ENCODE results near the gene FIGN.
A peak's percentile ranks its signal among the peaks of the same experiment; 100 is the strongest.

FIGN gene

GRCh38 chr2:163736433-163737189, 803 bp upstream of the FIGN start:
- DNase-seq (ENCODE audit: low spot score) = no peak

GRCh38 chr2:163734881-163735684, 725 bp downstream of the FIGN start:
- DNase-seq (ENCODE audit: low spot score) = peak; percentile 39

GRCh38 chr2:163734401-163734800, 1.4 kb downstream of the FIGN start:
- no peak for DNase-seq (ENCODE audit: low spot score)

GRCh38 chr2:163733956-163734355, 1.9 kb downstream of the FIGN start:
- DNase-seq (ENCODE audit: low spot score) = no peak

GRCh38 chr2:163733301-163733938, 2.4 kb downstream of the FIGN start:
- no peak for DNase-seq (ENCODE audit: low spot score)

- DNase-seq (ENCODE audit: low spot score) = no peak
Observed at GRCh38 chr2:163732727-163733126, 3.1 kb downstream of the FIGN start.

GRCh38 chr2:163731735-163732134, 4.1 kb downstream of the FIGN start:
- no peak for DNase-seq (ENCODE audit: low spot score)

GRCh38 chr2:163730556-163730955, 5.3 kb downstream of the FIGN start:
- no peak for DNase-seq (ENCODE audit: low spot score)

GRCh38 chr2:163729636-163730273, 6.1 kb downstream of the FIGN start:
- DNase-seq (ENCODE audit: low spot score) = no peak

GRCh38 chr2:163723881-163724280, 11.9 kb downstream of the FIGN start:
- no peak for DNase-seq (ENCODE audit: low spot score)

GRCh38 chr2:163723348-163723747, 12.5 kb downstream of the FIGN start:
- no peak for DNase-seq (ENCODE audit: low spot score)

- DNase-seq (ENCODE audit: low spot score) = no peak
Observed at GRCh38 chr2:163719331-163719730, 16.5 kb downstream of the FIGN start.

GRCh38 chr2:163717993-163718680, 17.7 kb downstream of the FIGN start:
- DNase-seq (ENCODE audit: low spot score) = no peak

GRCh38 chr2:163717515-163717914, 18.3 kb downstream of the FIGN start:
- no peak for DNase-seq (ENCODE audit: low spot score)

GRCh38 chr2:163716101-163716500, 19.7 kb downstream of the FIGN start:
- no peak for DNase-seq (ENCODE audit: low spot score)

GRCh38 chr2:163715668-163716067, 20.1 kb downstream of the FIGN start:
- no peak for DNase-seq (ENCODE audit: low spot score)

GRCh38 chr2:163715199-163715598, 20.6 kb downstream of the FIGN start:
- DNase-seq (ENCODE audit: low spot score) = no peak

GRCh38 chr2:163713534-163714311, 22.1 kb downstream of the FIGN start:
- DNase-seq (ENCODE audit: low spot score) = no peak

- DNase-seq (ENCODE audit: low spot score) = no peak
Observed at GRCh38 chr2:163711699-163712098, 24.1 kb downstream of the FIGN start.

GRCh38 chr2:163711258-163711657, 24.6 kb downstream of the FIGN start:
- no peak for DNase-seq (ENCODE audit: low spot score)

GRCh38 chr2:163709270-163709669, 26.5 kb downstream of the FIGN start:
- no peak for DNase-seq (ENCODE audit: low spot score)
